ENCODE results near the gene SPINK7.

Gene SPINK7

DNA sequence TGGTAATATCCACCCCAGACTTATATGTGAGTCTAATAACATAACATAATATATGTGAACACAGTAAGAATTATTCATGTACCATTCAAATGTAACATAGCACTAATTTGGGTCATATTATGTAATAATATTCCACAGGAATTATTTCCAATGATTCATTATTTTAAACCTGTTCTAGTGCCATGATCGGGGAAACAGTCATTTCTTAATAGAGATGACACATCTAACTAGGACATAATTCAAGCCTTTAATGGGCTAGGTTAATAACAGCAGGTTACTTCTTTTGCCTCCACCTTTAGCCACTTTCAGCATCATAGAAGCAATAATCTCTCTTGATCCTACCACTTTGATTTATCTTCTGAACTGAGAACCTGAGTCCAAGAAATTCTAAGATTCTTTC is 35.5 kb downstream of the SPINK7 start:
- DNase-seq = no peak

- DNase-seq = no peak
Observed at GRCh38 chr5:148352696-148353095, 40.5 kb downstream of the SPINK7 start.

GRCh38 chr5:148353634-148354033 is 41.4 kb downstream of the SPINK7 start:
- DNase-seq = no peak

- DNase-seq = no peak
Observed at GRCh38 chr5:148364343-148364742, 52.1 kb downstream of the SPINK7 start.

Measured in activated CD4-positive, alpha-beta T cell treated with anti-CD3 and anti-CD28 coated beads, Interleukin-2, Interleukin-6, amounts not matched to agents 100 ng/mL and 50 ng/mL, durations not matched to agents 16 hours and 8 hours (primary cell).